HFFc6 (cell line): ENCODE results near the gene LRRC15. TPM values are rescaled to one million over a fixed set of nuclear protein-coding genes. Genes with fewer than 3 reads are reported as not detected.

Experiments
- DNase-seq: peaks from one replicate; pipeline ENCODE4 v3.0.0-alpha.2; 2018
- H3K27ac Mint-ChIP-seq: 2 replicates; pipeline ENCODE4 v1.8.0; 2020; ENCODE audit warnings: mild to moderate bottlenecking, mixed read lengths
- H3K27me3 Mint-ChIP-seq: 2 replicates; pipeline ENCODE4 v1.8.0; 2021; ENCODE audit warnings: mild to moderate bottlenecking, moderate library complexity, mixed read lengths; ENCODE audit not compliant: insufficient read depth
- H3K36me3 Mint-ChIP-seq: 2 replicates; pipeline ENCODE4 v1.8.0; 2021; ENCODE audit warnings: low read depth, mixed read lengths
- H3K4me1 Mint-ChIP-seq: 2 replicates; pipeline ENCODE4 v1.8.0; 2020; ENCODE audit warnings: low read depth, mixed read lengths
- H3K4me3 Mint-ChIP-seq: 2 replicates; pipeline ENCODE4 v1.8.0; 2020; ENCODE audit warnings: mild to moderate bottlenecking, moderate library complexity, mixed read lengths
- H3K9me3 Mint-ChIP-seq: 2 replicates; pipeline ENCODE4 v1.8.0; 2020; ENCODE audit warnings: mild to moderate bottlenecking, mixed read lengths
- CTCF ChIP-seq: fragments of 200-600 bp; sonication (generic); IDR thresholded peaks from 2 replicates; pipeline ENCODE4 v1.5.0; 2021; ENCODE audit warnings: antibody characterized with exemption, mild to moderate bottlenecking
- total RNA-seq, 6 experiments: library from RNA; stranded (reverse); fragmentation: NEBNext Ultra II Directional; extraction: Animal tissue kit (Norgen Biotek cat#: 25700); gene quantifications; 2 replicates in 1 of 6; 3 replicates in 5 of 6; pipeline ENCODE4 v1.2.3, GENCODE V29; 2021

The LRRC15 gene
- total RNA-seq, 6 experiments from 2014 or later, result 130 to 211 (median 176) TPM

GRCh38 chr3:194316918-194317317 lies 52.6 kb downstream of the LRRC15 start:
- no peak overlapping the region for H3K27ac Mint-ChIP-seq
- no peak overlapping the region for H3K4me3 Mint-ChIP-seq
- no peak for TF ChIP-seq CTCF
- DNase-seq, result no peak
- peaks cover 21% of the 10 kb centered on the region for H3K4me1 Mint-ChIP-seq
- peaks cover 42% of the 10 kb centered on the region for H3K27me3 Mint-ChIP-seq
- peaks cover 16% of the 10 kb centered on the region for H3K9me3 Mint-ChIP-seq
- H3K36me3 Mint-ChIP-seq, result peaks cover 9% of the 10 kb centered on the region; the same call in 1 of the 2 replicates

DNA sequence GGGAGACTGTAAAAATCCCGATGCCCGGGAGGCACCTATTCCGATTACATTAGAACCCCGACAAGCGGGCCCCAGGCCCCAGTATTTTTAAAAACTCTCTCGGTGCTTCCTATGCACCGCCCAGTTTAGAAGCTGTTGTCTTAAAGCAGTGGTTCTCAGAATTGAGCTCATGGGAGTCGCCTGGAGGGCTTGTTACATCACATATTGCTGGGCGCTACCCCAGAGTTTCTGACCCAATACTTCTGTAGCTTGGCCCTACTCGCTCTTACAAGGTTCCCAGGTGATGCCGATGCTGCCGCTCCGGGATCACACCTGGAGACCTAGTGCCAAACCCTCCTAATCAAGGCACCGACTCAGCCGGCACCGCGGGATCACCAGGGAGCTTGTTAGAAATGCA lies 53.6 kb downstream of the LRRC15 start:
- peaks cover 16% of the 10 kb centered on the region for H3K9me3 Mint-ChIP-seq
- peaks cover 9% of the 10 kb centered on the region; the same call in 1 of the 2 replicates for H3K36me3 Mint-ChIP-seq
- DNase-seq, result no peak
- peaks cover 40% of the 10 kb centered on the region for H3K27me3 Mint-ChIP-seq
- no peak overlapping the region for H3K4me3 Mint-ChIP-seq
- no peak overlapping the region for H3K27ac Mint-ChIP-seq
- TF ChIP-seq CTCF, result peak; percentile 61
- peaks cover 21% of the 10 kb centered on the region for H3K4me1 Mint-ChIP-seq

GRCh38 chr3:194315088-194315964 lies 54.2 kb downstream of the LRRC15 start:
- peak overlapping the region; percentile 92 for H3K4me3 Mint-ChIP-seq
- peaks cover 41% of the 10 kb centered on the region for H3K27me3 Mint-ChIP-seq
- peaks cover 16% of the 10 kb centered on the region for H3K9me3 Mint-ChIP-seq
- DNase-seq, result peak; percentile 49
- peaks cover 9% of the 10 kb centered on the region; the same call in 1 of the 2 replicates for H3K36me3 Mint-ChIP-seq
- peak overlapping the region; percentile 74 for H3K27ac Mint-ChIP-seq
- H3K4me1 Mint-ChIP-seq, result peaks cover 21% of the 10 kb centered on the region
- TF ChIP-seq CTCF, result peak; percentile 99

DNA sequence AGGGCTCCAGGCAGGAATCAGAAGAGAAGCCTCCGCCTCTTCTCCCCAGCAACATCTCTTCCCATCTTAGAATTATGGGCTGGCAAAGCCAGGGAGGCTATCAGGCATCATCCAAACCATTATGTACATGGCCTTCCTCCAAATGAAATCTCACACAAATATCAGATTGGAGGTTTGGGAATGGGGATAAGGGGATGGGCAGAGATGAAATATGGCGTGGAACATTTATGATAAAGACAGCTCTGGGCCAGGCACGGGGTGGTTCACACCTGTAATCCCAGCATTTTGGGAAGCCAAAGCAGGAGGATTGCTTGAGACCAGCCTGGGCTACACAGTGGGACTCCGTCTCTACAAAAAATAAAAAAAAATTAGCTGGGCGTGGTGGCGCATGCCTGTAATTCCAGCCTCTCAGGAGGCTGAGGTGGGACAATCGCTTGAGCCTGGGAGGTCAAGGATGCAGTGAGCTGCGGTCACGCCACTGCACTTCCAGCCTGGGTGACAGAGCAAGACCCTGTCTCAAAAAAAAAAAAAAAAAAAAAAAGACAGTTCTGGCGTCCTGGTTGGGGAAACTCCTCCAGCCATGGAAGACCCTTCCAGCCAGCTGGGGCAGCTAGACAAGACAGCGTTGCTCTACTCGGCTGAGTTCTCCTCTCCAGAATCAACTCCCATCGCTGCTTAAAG lies 55.0 kb downstream of the LRRC15 start:
- no peak for DNase-seq
- H3K27ac Mint-ChIP-seq, result no peak overlapping the region
- peaks cover 11% of the 10 kb centered on the region for H3K9me3 Mint-ChIP-seq
- H3K4me3 Mint-ChIP-seq, result peak overlapping the region; percentile 92; the same call in 1 of the 2 replicates
- H3K27me3 Mint-ChIP-seq, result peaks cover 35% of the 10 kb centered on the region
- H3K36me3 Mint-ChIP-seq, result peaks cover 8% of the 10 kb centered on the region; the same call in 1 of the 2 replicates
- H3K4me1 Mint-ChIP-seq, result peaks cover 21% of the 10 kb centered on the region
- TF ChIP-seq CTCF, result no peak

DNA sequence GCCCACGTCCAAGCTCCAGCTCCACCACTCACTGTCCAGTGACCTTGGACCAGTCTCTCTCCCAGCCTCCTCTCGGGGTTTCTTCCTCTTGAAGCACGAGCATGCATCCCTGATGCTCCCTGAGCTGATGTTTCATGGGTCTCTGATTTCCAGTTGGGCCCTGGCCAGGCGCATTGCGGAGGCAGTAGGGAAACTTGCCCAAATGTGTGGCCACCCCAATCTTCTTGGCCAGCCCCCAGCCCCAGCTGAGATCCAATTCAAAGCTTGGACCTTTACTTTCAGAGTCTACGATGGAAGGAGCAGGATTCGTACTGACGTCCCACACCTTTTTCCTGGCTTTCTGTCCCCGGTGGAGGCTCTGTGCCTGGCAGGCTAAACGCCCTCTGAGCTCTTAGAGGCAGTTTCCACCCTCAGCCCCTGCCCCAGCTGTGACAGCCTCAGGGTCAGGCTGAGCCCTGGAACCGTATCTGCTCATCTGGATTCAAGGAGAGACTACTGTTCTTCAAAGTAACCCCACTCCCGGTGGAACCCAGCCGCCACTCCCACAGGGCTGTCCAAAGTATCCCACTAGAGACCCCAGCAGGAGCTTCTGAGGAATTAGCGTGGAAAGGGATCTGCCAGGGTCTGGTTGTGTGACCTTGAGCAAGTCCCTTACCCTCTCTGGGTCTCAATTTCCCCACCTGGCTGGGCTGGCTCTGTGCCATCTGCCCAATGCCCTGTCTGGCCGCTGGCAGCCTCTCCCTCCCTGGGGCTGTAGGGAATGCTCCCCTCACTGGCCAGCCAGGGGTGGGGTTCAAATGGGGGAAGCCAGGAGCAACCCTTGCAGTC lies 55.8 kb downstream of the LRRC15 start:
- Mint-ChIP-seq H3K4me1 (peaks cover 21% of the 10 kb centered on the region), H3K27me3 (peaks cover 31% of the 10 kb centered on the region), H3K4me3 (no peak overlapping the region), H3K27ac (no peak overlapping the region), H3K9me3 (peaks cover 3% of the 10 kb centered on the region), H3K36me3 (peaks cover under 1% of the 10 kb centered on the region; the same call in 1 of the 2 replicates)
- no peak for DNase-seq
- peak; percentile 16; the same call in 1 of the 2 replicates for TF ChIP-seq CTCF
